Mucosa of gallbladder (tissue), 1 donor: ENCODE results near the gene GCN1. TPM values are rescaled to one million over a fixed set of nuclear protein-coding genes. Genes with fewer than 3 reads are reported as not detected.
A peak's percentile ranks its signal among the peaks of the same experiment; 100 is the strongest.

Experiments used
- DNase-seq: peaks from one replicate; pipeline ENCODE4 v3.0.0-alpha.2; 2020; ENCODE audit warnings: low spot score
- total RNA-seq: library from RNA; stranded (reverse); gene quantifications from one replicate; pipeline ENCODE4 v1.2.1, GENCODE V29; 2021
- donor health status: DM: no; HTN: no; CAD: no.

Gene GCN1
- total RNA-seq, 1 donor from 2014 or later, result 80.4 TPM

DNA sequence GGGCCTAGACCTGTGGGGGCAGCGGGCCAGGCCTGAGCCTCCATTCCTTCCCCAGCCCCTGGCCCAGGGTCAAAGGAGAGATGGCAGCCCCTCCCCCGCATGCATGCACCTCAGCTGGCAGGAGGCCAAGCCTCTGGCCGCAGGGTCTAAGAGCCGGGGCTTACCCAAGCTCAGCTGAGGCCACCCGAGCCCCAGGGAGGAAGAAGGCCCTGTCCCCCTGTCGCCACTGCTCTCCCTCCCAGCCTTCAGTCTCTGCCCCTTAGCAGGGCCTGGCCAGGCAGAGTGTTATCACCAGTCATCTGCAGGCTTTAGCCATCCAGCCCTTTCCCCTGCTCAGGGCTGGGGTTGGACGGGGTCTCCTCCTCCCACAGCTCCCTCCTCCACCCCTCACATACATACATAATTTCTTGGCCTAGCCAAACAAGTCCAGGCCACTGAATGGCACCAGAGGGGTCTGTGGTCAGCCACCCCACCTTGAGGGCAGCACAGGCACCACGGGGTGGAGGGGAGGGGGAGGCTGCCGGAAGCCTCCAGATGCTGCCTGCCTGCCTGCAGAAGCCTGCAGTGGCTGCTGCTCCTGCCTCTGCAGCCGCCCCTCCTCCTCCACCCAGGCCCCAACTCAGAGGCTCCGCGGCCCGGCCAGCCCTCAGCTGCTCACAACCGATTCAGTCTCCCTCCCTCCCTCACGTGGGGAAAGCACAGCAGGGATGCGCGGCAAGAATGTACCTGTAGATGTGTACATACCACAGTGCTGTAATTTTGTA lies 100.7 kb downstream of the GCN1 start:
- DNase-seq, result no peak

DNA sequence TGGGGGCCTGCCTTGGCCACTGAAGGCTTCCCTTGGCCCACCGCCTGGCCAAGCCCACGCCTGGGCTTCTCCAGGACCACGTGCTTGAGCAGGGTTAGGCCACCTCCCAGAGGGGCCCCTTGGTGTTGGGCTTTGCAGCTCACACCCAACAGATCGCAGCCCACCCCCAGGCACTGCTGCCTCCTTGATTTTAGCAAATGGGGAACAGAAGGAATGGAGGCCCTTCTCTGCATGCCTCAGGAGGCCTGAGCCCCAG lies 101.3 kb downstream of the GCN1 start:
- no peak for DNase-seq

DNA sequence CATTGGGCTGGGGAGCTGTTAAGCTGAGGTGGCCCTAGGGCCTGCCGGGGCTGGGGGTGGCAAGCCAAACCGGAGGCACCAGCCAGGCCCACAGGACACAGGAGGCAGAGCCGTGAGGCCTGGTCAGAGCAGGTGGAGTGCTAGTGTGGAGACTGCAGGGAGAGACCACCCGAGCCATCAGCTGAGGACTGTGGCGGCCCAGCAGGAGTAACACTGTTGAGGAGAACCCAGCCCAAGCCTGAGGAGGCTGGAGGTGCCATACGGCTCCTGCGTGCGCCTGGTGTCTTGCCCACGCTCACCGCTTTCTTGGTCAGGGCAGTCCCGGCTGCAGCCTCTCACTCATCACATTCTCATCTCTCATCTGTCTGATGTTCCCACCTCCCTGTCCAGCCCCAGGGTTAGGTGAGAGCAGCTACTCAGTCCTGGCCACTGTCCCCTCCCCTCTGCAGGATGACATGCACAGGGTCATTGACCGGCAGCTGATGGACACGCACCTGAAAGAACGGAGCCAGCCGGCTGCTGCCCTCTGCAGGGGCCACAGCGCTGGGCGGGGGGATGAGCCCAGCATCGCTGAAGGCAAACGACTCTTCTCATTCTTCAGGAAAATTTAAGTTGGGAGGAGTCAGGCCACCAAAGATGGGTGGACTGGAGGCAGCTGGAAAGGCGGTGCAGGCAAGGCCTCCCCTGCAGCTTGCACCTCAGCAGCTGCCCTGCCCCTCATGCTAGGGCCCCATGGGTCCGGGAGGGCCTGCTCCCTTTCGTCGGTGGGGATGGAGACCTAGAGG lies 101.8 kb downstream of the GCN1 start:
- no peak for DNase-seq

DNA sequence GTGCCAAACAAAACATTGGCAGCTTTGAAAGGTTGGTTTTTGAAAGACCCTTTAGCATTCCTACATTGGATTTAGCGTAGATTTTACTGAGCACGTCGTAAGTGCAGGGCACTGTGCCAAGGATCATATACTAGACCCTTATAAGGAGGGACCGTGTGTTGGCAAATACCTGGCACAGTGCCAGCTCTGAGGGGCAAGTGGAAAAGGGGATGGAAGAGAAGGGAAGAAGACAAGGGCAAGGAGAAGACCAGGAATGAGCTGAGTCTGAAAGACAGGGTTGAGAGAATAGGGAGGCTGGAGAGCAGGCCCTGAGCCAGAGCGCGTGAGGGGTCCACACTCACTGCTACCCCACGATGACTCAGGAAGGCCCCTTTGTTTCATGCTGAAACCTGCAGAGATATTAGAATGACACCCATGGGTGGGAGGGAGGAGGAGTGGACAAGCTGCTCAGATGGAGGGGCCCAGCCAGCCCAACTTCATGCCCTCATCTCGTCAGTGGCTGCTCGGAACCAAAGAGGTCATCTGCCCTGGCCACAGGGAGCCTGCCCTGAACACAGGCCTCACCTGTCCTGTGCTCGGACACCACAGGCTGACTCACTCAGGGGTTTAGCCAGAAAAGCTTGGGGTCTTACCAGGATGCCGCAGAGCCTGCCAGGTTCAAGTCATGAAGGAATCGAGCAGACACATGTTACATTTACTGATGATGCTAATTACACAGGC lies 103.0 kb downstream of the GCN1 start:
- no peak for DNase-seq

DNA sequence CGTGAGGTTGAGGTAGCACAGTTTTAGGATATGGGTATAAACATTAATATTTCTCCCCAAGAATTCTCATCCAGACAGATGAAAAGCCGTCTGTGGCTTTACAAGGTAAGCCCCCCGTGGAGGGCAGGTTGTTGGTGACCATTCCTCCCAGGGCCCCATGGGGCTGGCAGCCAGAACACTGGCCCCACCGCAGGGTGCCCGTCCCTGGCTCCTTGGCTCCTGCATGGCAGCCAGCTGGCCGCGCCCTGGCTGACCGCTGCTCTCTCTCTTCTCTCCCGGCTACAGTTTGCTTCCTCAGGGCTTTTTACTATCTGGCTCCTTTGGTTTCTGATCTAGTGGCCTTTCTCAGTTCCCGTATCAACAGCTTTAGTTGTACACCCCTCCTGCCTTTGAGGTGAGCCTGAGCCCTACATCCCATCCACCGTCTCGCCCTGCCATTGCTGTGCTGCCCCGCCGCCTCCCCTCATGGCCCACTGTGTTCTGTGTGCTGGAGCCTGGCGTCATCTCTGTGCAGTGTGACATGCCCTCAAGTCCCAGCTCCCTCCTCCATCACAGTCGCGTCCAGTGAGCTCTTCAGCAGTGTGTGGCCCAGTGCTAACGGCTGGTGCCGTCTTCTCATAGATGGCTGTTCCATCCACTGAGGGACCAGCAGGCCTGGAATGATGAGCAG lies 103.8 kb downstream of the GCN1 start:
- no peak for DNase-seq

DNA sequence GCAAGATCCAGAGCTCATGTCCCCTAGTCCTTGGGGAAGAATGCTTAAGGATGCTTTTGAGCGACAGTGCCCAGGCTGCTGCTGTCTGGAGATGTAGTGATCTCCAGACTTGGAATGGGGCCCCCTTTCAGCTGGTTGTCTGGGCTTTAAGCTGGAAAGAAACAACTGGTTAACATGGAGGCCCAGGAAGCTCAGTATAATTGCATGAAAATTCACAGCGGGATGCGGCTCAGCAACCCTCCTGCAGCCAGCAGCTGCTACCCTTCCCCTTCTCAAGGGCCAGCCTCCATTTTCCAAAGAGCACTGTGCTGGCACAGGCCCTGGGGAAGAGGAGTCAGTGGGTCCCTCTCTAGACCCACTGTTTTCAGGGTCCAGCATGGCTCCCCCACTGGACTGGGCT lies 104.3 kb downstream of the GCN1 start:
- DNase-seq, result no peak

DNA sequence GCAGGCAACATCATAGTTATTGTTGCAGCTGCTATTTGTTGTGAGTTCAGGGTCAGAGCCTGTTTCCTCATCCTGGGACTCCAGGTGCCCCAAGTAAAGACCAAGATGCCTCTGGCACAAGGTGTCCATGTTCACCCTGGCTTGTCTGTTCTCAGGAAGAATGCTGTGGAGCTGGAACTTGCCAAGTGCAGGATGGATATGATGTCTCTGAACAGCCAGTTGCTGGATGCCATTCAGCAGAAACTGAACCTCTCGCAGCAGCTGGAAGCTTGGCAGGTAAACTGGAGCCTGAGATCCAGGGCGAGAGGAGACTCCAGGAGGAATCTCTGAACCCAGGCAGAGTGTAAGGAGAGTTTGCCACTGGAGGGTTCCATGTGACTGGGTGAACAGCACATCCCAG lies 104.7 kb downstream of the GCN1 start:
- DNase-seq, result no peak

DNA sequence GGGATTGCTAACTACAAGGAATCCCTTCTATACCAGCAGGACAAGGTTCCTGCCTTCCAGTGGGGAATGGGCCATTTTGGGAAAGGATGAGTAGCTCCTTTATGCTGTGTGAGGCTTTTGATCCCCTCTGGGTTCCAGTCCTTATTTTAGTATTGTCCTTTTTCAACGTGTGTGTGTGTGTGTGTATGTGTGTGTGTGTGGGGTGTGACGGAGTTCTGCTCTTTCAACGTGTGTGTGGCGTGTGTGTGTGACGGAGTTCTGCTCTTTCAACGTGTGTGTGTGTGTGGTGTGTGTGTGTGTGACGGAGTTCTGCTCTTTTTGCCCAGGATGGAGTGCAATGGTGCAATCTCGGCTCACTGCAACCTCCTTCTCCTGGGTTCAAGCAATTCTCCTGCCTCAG lies 105.4 kb downstream of the GCN1 start:
- no peak for DNase-seq

DNA sequence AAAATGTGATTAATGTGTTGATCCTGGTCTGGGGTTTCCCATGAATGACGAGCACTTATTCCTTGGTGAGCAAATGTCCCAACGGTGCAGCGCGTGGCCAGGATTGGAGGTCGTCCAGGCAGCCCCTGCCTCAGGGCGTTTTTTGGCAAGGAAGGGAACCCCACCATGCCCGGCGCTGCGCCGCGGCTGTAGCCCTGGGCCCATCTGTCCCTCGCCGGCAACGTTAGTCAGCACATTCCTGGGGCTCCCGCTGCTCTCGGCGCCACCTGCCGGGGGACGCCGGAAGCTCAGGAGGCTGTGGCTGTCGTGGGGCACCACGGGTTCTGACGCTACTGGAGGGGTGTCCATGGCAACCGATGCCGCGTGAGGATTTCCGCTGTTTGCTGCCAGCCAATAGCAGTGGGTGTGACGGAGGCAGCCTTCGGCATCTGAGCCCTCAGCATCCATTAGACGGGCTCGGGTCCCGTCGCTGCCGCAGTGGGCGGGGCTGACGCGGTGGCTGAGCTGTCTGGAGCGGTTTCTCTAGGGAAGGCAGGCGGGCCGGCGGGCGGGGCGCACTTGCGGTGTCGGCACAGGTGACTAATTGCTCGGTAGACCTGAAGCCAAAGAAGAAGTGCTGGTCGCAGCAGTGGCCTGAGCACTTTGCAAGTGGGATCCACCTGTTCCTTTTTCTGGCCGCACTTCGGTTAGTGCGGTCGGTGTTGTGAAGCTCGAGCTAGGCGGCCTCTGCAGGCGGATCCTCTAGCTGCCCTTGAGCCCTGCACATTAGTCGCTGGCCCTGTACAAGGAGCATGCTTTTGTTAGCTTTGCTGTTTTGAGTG lies 107.5 kb downstream of the GCN1 start:
- peak; percentile 100 for DNase-seq

DNA sequence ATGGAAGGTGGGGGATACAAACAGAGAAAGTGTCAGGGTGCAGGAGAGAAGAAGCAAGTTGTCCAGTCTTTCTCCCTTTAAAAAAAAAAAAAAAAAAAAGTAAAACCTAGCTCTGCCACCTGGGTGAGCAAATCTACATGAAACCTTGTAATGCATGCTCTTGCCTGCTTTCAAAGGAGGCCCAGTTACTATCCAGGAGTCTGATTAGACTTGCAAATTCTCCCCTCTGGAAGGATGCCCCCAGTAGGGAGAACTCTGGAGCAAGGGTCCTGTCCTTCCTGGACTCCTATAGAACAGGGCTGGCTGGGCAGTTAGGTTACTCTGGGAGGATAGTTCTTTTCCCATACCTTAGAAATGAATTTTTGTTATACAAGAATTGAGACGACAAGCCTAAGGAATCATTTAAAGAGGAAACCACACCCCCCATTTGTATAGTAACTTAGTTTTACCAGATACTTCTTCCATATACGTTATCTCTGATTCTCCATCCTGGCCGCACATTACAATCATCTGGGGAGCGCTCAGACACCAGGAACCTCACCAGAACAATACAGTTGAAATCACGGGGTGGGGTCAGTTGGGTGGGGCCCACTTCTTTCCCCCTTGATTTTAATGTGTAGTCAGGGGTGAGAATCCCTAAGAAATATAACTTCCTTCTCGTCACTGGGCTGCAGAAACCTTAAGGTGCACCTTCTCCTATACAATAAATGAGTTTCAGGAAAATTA lies 108.4 kb downstream of the GCN1 start:
- DNase-seq, result no peak

DNA sequence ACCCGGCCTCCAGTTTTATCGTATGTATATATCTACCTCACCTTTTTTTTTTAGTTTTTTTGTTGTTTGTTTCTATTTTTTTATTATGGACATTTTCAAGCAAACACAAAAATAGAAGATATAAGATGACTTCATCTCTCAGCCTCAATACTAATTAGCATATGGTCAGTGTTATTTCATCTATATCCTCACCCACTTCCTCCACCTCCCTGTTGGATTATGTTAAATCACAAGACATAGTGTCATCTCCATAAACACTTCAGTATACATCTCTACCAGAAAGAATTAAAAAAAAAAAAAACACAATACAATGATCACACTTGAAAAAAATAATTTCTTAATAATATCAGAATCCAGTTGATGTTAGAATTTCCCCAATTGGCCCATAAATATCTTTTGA lies 112.9 kb downstream of the GCN1 start:
- DNase-seq, result no peak

DNA sequence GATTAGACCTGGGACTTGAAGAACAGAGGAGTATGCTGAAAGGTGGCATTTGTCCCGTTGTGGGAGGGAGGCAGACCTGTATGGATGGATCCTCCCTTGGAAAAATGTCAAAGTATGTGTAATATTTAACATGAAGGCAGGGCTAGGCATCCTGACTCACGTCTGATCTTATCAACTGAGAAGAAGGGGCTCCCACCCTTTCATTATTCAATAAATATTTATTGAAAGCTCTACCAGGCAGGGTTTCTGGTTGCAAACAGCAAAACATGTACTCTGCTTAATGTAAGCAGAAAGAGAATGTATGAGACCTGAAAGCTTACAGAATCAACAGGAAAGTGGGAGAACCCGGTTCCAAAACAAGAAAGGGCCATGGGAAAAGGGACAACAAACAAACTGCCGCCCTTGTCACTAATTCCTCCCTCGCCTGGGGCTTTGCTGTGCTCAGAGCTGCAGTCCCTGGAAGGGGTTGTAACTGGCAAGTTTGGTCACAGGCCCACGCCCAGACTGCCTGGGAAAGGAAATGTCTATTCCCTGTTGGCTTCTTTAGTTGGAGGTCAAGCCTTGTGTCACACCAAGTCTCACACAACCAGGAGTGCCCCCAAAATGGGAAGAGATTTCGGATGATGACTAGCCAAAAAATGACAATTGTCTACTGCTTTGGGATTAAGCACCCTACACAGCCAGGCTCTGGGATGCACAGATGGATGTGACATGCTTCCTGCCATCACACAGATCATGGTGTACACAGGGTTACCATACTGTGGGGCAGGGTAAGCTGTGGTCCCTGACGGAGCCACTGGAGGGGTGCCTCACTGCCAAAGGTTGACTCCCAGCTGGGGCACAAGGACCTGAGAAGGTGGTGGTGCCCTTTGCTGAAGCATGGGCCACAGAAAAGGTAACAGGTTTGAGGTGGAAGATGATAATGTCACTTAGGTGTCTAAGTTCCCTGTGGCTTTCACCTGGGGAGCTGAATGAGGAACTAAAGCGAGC lies 114.8 kb downstream of the GCN1 start:
- DNase-seq, result no peak

DNA sequence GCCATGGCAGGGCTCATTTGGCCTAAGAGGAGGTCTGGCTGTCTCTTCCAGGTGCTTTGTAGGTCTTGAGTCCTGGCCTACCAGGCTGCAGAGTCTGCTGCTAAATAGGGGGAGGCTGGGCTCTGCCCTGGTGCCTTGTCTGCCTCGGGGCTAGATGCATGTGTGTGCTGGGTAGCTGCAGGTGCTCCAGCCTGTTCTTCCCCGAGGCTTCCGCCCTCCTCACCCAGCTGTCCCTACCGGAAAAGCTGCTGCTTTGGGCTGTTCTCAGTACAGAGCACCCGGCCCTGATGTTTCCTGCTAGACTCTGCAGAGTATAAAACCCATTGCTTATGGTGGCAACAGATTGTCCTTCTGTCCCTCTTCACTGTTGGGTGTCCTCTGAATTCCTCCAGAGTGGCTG lies 115.6 kb downstream of the GCN1 start:
- no peak for DNase-seq

DNA sequence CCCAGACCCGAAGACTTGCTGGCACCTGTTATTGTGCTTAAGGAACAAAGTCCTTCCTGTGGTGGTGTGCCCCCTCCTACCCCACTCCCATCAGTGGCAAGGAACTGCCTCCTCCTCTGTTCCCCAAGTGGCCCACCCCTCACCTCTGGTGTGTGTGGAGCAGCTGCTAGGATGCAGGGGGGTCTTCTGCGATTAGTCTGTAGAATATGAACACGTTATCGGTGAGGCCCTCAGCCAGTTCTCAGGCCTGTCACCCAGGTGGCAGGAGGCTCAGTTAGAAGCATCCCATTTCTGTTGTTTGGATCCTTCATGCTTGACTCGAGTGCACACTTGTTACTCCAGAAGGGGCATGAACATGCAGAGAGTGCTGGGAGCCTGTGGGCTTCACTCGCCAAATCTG lies 117.3 kb downstream of the GCN1 start:
- no peak for DNase-seq

Other genes with a start within 250 kb of the GCN1 start
- 26.7 TPM for gene BICDL1, start 205.5 kb downstream of the GCN1 start, total RNA-seq
- 53.1 TPM for gene RAB35, start 78.0 kb downstream of the GCN1 start, total RNA-seq
- 1,053 TPM for gene RPLP0, start 6.4 kb upstream of the GCN1 start, total RNA-seq
- 119 TPM for gene PXN, start 71.0 kb upstream of the GCN1 start, total RNA-seq
- gene RNU4-2, start 97.2 kb upstream of the GCN1 start, total RNA-seq, result 5,171 TPM
- gene RNU4-1, start 98.5 kb upstream of the GCN1 start, total RNA-seq, result 1,216 TPM
- 3.8 TPM for gene SIRT4, start 107.6 kb upstream of the GCN1 start, total RNA-seq
- 4.7 TPM for gene PLA2G1B, start 133.1 kb upstream of the GCN1 start, total RNA-seq
- gene MSI1, start 174.4 kb upstream of the GCN1 start, total RNA-seq, result 2.6 TPM
- gene COX6A1, start 243.4 kb upstream of the GCN1 start, total RNA-seq, result 375 TPM